NCI-H2196 treated with DMSO at 0.1 percent for 48 hours (cell line): ENCODE measurements around the gene ELFN2.

Experiments
- DNase-seq: peaks from one replicate; lab custom pipeline; 2025; ENCODE audit not compliant: unreplicated experiment; lab: John Stamatoyannopoulos, UW

The ELFN2 gene

DNA sequence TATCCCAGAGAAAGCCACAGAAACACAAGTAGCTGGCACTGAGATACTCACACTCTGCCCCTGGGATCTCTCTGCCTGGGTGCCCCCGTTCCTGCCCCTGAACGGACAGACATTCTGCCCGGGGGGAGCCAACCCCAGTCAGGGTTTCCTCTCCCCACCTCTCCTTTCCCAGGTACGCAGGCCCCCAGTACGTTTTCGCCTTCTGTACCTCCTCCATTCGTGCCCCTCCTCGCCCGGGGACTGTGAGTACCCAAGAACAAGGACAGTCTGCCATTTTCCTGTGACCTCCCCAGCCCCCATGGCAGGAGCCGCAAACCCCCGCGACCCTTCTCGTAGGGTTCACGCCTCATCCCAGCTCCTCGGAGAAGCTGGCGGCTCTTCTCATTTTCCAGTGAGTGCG, 29.1 kb upstream of the ELFN2 start:
- DNase-seq, result no peak

DNA sequence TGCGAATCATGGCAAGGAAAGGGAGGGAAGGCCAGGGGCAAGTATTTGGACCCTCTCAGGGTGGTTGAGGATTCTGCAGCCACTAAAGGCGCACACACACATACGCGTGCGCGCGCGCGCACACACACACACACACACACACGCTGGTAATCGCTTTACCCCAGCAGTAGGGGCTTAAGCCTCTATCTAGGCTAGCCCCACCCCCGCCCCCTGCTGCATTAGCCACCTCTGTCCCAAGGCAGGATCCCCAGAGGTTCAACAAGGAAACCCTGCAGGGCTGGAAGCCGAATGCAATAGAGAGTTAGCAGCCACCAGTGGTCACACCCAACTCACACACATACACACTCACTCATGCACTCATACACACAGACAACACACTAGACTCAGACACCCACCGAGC, 28.6 kb upstream of the ELFN2 start:
- no peak for DNase-seq

DNA sequence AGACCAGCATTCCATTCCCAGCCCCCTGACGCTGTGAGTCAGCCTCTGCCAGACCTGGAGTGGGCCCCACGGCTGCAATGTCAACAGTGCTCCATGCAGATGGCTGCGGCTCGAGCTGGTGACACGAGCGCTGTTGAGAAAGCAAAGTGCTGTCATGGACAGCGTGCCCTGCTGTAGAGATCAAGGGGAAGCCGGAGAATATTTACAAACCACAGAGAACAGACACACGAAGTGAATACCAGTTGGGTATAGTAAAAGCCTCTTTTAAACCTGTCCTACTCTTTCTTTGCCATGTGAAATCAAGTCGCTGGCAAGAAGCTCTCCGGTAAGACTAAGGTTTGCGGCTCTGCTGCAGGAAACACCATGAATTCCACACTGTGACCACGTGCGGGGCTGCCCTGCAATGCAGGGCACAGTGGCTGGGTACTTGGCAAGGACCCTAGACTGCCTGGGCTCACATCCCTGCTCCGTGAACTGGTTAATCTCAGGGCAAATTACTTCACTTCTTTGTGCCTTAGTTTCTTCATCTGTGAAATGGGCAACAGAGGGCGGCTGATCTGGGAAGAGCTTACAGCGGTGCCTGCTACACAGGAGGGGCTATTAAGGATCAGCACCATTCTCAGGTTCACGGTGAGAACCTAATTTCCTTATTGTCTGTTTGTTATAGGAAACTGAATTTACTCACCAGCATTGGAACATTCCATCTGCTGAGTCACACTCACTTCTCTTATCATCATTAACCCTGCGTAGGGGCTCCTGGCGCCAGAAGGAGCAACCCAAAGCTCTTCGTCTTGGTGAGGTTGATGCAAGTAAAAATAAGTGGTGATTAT, 27.8 kb upstream of the ELFN2 start:
- no peak for DNase-seq

DNA sequence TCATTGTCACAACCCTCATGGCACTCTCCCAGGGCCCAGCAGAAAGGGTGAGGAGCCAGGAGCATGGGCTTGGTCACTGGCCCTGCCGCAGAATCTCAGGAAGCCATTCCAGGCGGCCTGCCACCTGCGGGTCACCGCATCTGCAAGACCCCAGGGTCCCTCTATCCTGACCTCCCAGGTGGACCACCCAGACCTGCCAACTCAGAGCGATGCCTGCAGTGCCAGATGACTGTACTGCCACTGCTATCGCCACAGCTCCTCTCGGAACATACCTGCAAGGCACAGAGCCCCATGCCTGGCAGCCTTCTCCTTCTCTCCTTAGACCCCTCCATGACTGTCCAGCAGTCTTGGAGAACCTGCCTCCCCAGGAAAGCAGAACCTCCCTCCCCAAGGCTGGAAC, 26.4 kb upstream of the ELFN2 start:
- DNase-seq, result no peak

DNA sequence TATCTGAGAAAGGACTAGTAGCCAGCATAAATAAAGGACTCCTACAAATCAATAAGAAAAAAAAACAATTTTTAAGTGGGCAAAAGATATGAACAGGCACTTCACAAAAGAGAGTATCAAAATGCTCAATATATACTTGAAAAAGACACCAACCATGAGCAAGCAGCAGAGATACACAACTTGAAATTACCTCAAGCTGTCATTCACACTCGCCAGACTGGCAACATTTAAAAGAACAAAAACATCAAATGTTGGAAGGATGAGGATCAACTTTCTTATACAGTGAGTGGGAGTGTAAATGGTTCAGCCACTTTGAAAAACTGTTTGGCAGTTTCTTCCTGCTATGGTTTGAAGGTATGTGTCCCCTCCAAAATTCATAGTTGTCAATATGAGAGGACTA, 23.9 kb upstream of the ELFN2 start:
- DNase-seq, result no peak

DNA sequence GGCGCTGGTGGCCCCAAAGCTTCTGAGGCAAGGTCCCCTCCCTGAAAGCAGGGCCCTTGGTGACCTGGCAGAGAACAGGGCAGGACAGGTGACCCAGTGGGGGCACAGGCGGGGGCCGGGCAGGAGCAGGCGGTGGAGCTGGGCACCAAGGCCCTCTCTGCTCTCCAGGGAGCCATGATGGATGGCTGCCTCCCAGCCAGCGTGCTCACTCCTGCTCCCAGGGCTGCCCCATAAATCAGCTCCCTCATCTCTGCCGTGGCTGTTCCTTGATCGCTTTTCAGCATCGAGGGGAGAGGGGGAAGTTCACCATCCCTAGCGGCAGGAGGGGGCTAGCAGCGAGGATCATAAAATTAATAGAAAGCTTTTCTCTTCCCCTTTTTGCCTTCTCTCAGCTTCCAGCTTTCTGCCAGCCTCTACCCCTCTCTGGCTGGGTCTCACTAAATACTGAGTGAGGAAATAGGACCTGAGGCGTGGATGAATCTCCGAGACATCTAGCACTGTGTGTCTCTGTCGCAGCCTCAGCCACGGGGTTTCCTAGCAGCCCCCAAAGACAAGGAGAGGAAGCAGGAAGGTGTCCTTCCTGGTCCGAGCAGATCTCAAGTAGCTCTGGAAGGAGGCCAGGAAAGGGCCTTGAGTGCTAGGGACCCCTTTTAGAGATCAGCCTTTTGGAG, 22.2 kb upstream of the ELFN2 start:
- no peak for DNase-seq

DNA sequence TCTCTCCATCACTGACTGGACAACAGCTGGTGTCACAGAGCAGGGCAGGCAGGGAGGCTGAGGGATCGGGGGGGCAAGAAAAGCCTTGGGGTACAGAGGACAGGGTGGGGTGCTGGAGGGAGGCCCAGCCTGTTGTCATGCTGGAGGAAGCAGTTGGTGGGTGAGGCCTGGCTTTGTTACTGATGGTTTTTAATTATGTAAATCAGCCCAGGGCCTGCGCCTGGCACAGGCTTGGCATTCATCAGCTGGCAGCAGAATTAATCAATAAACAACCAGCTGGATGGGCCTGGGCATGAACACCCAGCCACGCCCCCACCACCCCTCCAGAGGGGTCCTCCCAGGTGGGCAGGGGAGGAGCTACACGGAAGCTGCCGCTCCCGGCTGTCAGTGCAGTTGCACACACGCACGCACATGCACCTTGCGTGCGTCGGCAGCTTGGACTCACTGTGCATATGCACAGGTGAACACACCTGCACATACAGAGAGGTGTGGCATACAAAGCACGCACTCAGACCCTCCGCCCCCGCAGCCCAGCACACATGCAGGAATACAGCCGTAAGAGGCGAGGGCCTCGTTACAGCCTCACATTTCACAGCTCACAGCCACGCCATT, 21.3 kb upstream of the ELFN2 start:
- DNase-seq, result no peak

DNA sequence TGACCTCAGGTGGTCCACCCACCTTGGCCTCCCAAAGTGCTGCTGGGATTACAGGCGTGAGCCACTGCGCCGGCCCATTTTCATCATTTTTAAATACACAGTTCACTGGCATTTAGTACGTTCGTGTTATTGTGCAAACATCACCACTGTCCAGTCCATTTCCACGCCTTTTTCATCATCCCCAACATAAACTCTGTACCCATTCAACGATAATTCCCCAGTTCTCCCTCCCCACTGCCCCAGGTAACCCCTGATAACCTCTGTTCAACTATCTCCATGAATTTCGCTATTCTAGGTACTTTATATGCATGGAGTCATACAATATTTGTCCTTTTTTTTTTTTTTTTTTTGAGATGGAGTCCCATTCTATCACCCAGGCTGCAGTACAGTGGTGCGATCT, 18.2 kb upstream of the ELFN2 start:
- no peak for DNase-seq

DNA sequence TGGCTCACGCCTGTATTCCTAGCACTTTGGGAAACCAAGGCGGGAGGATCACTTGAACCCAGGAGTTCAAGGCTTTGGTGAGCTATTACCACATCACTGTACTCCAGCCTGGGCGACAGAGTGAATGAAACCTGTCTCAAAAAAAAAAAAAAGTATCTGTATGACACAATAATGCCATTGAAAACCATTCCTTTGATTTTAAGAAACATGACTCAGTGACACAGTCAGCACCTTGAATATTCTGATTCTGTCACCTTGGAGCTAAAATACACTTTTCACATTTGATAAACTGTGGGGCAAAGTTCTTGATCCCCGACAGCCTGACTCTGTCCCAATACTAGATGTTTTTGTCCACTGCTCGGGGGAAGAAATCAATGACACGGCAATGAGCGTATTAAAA, 16.7 kb upstream of the ELFN2 start:
- DNase-seq, result no peak

DNA sequence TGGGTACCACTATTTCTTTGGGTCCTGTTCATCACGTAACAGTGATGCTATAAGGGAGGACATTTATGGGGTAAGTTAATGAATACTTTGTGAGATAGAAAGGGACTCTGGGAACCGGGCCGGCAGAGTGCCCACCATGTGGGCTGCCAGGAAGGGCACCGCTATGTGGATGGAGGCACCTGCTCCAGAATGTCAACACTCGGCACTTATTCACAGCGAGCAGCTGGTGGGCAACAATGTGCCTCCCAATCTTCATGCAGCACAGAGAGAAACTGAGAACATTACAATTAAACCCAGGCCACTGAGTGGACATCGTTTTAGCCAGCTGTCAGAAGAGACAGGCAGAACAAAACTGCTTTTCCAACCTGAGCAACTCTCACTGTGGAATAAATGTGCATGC, 15.8 kb upstream of the ELFN2 start:
- DNase-seq, result no peak

DNA sequence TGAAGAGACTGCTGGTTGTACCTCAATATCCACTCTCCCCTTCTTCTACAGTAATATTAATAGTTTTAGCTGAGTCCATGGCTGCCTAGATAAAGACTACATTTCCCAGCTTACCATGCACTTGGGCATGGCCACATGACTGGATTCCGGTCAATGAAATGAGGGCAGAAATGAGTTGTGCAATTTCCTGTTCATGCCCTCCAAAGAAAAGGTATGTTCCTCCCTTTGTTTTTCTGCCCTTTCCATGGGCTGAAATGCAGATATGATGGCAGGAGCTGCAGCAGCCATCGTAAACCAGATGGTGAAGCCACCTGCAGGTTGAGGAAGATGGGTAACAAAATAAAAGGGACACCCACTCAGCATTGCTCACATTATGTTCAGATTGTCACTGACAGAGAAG, 15.3 kb upstream of the ELFN2 start:
- no peak for DNase-seq

DNA sequence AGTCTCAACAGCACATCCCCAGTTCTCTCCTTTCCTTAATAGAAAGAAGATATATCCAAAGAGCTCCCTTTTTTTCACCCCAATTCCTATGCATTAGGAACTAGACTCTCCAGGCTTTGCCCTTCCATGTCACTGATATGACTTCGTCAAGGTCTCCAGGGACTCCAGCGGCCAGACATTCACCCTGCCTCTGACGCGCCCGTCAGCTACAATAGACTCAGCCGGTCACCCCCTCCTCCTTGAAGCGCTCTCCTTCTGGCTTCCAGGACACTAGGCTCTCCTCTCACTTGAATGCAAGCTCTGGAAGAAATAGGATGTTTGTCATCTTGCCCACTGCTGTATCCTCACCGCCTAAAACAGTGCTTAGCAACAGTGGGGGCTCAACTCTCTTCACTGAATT, 14.9 kb upstream of the ELFN2 start:
- DNase-seq, result no peak

DNA sequence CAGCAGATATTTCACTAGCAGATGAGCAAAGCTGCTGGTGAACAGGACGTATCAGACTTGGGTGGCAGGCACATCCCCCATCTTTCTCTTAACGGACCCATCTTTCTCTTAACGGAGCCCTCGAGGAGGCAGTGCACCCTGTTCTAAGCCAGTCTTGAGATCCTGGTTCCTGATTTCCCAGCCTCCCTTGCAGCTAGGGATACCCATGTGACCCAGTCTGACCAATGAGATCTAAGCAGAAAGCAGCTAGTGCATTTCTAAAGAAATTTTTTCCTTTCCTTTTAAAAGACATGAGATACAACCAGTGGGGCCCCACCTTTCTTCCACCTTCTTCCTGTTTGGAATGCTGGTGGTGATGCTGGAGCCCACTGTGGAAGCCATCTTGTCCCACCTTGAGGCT, 13.6 kb upstream of the ELFN2 start:
- DNase-seq, result no peak

DNA sequence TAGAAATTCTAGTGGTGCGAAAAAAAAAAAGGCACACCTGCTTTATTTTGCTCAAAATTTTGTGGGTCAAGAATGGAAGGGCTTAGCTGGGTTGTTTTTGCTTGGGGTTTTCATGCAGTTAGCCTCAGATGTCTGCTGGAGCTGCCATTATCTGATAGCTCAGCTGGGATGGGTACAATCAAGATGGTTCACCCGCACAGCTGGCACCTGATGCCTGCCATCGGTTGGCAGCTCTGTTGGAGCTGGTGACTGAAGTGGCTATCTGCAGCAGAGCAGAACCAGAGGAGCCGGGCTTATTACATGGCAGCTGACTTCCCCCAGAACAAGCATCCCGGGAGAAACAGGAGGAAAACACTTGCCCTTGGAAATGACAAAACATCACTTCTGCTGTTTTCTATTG, 12.1 kb upstream of the ELFN2 start:
- DNase-seq, result no peak

DNA sequence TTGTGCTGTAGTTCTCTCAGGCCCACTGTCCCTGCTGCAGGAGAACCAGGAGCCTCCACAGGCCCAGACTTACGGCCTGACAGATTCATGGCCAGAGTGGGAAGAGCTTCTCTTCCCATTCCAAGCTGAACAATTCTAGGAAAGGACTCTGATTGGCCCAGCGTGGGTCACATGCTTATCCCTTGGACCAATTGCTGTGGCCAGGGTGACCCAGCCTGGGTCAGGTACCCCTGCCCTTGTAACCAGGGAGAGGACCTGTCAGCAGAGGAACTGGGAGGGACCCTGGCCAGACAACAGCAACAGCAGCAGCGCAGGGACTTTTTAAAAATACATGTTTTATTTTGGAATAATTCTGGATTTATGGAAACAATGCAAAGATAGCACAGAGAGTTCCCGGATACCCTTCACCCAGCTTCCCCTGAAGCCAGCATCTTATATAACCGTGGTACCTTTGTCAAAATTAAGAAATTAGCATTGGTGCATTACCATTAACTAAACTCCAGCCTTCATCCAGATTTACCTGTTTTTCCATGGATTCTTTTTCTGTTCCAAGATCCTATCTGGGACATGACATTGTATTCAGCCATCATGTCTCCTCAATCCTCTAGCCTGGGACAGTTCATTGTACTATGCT, 8.8 kb upstream of the ELFN2 start:
- no peak for DNase-seq

DNA sequence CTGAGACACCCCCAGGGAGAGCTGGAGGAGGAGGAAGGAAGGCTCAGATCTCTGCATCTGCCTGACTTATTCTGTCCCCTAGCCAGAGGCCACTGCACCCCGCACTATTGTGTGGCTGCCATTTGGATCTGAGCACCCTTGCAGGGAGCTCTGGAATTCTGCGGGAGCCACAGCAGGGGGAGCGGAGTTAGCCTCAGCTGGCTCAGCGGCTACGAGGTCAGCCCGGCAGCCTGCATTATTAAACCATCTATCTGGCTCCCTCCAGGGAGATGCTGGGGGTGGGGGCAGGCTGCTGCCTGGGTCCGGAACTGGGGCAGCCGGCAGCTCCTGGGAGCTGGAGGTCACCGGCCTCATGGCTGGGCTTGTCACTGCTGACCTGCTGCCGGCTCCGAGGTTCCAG, 6.5 kb upstream of the ELFN2 start:
- no peak for DNase-seq

DNA sequence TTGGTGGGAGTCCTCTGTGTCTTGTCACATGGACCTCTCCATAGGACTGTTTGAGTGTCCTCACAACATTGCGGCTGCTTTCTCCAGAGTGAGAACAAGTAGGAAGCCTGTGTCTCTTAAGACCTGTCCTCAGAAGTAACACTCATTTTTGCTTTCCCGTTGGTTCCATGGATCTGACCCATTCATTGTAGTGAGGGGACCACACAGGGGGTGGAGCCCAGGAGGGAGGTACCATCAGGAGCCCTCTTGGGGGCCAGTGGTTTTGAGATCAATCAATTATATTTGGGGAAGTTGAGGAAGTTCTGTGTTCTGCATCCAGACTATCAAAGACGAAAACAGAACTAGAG, 5.4 kb upstream of the ELFN2 start:
- DNase-seq, result no peak

DNA sequence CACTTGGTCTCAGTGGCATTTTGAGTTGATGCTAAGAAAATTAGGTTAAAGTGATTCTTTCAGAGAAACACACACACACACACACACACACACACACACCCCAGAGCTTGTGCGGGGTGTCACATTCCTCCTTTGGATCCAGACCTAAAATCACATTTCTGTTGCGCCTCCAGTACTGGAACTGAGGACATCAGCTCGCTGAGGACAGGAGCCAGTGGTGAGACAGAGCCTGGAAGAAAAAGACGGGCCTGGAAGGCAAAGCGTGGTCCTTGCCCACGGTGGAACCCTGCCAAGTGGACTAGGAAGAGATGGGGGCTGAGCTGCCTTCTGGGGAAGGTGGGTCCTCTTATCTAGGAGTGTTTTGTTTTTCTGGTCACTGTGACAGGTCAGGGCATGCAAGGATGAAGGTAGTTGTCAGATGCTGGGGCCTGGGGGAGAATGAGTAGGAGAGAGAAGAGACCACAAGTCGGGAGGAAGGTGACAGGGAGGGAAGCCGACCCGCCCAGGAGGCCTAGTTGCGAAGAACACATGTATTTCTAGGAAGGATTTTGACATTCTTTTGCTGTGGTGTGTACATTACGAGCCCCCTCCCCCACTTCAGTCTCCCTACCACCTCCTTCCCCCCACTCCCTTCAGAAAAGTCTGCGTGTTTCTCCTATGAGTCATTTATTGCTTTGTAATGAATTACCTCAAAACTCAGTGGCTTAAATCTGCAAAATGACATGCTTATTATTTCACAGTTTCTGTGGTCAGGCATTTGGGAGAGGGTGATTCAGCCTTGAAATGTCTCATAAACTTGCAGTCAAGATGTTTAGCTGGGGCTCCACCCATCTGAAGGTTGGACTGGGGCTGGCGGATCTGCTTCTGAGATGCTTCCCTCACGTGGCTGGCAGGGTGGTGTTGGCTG, 4.8 kb upstream of the ELFN2 start:
- DNase-seq, result no peak

DNA sequence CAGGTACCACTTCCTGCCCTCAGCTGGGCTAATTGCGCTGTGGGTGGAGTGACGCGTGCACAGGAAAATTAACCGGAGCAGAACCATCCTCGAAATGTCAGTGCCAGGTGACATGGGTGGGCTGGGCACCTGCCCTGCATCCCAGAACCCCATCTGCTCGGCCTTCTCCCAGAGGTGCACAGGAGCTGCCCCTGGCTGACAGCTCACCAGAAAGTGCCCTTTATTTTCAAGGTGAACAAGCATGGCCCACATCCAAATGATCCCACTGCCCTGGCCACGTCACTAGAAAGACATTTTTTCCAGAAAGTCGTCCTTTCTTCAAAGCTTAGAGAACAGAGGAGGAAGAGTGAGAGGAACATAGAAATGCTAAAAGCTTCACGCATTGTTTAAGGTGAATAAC, 4.1 kb upstream of the ELFN2 start:
- DNase-seq, result no peak

DNA sequence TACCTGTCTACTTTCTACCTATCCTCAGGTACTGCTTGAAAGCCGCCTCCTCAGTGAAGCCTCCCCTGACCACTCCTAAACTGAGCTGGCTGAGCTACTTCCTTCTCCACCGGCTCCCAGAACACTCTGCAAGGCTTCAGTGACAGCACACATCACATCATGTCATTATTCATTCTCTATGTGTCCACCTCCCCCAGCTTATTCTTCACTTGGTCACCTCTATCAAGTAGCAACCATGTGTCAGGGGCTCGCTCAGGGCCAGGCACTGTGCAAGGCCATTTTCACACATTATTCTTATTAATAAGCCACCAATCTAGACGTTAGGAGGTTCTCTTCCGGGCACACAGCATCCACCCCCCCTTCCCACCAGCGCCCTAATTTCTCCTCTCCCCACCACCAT, 3.7 kb upstream of the ELFN2 start:
- DNase-seq, result no peak
